Fibroblast of mammary gland (primary cell): ENCODE data around the gene GABARAP.
A peak's percentile ranks its signal among the peaks of the same experiment; 100 is the strongest.

Experiments
- DNase-seq: peaks from one replicate; pipeline ENCODE4 v3.0.0-alpha.2; 2010; ENCODE audit warnings: low read depth
- H3K4me3 ChIP-seq: 2 replicates; pipeline ENCODE4 v1.5.1; 2011; ENCODE audit warnings: low read depth, mild to moderate bottlenecking, low read length, moderate library complexity; ENCODE audit not compliant: control insufficient read depth
- TF ChIP-seq, protein P1 (sequence below): conservative IDR thresholded peaks from 2 replicates; pipeline ENCODE4 v1.5.1; 2011; ENCODE audit warnings: low read depth, low read length, inconsistent platforms; ENCODE audit not compliant: control insufficient read depth, insufficient read depth

GABARAP gene

DNA sequence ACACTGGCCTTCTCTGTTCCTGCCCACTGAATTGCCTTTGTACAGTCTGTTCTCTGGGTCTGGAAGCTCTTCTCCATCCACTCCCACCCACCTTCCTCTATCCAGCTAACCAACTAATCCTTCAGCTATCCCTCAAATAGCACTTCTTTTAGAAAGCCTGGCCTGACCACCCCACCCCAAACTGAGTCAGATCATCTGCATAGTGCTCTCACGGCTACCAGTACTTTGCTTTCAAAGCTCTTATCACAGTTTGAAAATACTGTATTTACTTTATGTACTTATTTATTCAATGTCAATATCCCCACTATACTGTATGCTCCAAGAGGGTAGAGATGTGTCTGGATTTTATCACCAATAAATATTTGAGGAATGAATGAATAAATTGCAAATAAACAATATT, 24.5 kb upstream of the GABARAP start:
- TF ChIP-seq, protein P1, sequence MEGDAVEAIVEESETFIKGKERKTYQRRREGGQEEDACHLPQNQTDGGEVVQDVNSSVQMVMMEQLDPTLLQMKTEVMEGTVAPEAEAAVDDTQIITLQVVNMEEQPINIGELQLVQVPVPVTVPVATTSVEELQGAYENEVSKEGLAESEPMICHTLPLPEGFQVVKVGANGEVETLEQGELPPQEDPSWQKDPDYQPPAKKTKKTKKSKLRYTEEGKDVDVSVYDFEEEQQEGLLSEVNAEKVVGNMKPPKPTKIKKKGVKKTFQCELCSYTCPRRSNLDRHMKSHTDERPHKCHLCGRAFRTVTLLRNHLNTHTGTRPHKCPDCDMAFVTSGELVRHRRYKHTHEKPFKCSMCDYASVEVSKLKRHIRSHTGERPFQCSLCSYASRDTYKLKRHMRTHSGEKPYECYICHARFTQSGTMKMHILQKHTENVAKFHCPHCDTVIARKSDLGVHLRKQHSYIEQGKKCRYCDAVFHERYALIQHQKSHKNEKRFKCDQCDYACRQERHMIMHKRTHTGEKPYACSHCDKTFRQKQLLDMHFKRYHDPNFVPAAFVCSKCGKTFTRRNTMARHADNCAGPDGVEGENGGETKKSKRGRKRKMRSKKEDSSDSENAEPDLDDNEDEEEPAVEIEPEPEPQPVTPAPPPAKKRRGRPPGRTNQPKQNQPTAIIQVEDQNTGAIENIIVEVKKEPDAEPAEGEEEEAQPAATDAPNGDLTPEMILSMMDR = no peak
- no peak overlapping the region for H3K4me3 ChIP-seq
- peak; percentile 33 for DNase-seq

DNA sequence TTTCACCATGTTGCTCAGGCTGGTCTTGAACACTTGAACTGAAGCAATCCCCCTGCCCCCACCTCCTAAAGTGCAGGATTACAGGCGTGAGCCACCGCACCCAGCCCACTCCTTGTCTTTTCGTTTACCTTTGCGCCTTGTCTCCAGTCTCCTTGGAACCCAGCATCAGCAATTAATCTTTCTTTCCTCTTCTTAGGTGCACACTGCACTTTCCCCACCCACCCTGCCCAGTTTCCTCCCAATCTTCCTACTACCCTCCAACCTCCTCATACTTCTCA, 21.5 kb upstream of the GABARAP start:
- DNase-seq = no peak
- no peak overlapping the region for H3K4me3 ChIP-seq
- TF ChIP-seq, protein P1 = no peak

DNA sequence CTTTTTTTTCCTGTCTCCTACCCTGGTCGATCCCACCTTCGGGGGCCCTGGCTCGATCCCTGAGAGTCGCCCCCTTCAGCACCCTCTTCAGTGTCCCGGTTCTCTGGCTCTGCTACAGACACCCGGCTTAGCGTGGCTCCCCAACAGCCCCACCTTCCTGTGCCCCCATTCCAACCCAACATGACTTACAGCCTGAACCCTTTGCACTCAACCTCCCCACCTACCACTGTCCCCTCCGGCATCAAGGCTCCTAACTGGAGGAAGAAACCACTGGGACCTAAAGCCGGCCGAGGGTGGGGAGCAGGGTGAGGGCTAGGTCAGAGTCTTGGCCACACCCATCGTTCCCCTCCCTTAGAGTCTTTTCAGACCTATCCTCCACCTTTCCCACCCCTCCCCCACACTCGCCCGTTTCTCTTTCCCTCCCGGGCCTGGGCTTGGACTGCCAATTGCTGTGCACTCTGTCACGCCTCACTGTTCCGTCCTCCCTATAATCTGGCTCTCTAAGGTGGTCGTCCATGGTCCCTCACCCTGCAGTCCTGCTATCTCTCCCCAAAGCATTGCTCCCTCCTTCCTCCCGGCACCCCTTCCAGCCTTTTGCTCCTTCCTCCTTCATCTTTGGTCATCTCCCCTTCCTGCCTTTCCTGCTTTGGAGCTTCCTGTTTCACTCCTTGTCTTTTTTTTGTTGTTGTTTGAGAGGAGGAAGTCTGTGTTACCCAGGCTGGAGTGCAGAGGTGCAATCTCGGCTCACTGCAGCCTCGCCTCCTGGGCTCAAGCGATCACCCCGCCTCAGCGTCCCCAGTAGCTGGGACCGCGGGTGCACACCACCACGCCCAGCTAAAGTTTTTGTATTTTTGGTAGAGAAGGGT, 20.9 kb upstream of the GABARAP start:
- no peak for DNase-seq
- no peak overlapping the region for H3K4me3 ChIP-seq
- TF ChIP-seq, protein P1 = no peak

DNA sequence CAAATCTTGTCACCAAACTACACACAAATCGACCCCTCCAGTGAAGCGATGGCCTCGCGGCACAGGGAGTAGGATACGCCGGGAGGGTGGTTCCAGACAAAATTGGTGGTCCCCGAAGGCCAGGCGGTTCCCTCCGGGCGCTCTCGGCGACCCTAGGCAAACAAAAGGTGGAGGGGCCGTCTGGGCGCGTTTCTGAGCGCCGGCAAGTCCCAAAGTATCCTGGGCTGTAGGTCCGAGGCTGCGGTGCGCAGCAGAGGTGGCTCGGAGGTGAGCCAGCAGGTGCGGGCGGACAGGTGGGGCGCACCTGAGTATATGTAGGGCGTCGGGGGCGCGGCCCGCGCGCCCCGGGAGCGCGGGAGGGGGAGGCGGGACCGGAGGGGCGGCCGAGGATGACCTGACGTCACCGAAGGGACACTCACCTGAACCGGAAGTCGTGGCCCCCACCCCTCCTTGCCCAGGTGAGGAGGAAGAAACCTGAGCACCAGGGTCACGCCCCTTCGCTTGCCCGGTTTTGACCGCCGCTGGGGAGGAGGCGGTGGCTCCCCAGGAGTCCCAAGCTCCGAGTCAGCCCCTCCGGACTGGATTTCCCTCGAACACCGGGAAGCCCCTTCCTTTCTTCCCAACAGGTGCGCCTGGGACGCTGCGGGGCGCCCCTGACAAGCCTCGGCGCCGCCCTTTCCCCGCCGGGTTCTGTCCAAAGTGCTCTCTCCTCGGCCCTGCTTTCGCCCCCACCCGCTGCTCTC, 20.1 kb upstream of the GABARAP start, which contains the start of gene CLDN7:
Gene CLDN7 (minus strand): TSS at position 287 of the 743 bp plus-strand sequence. CDS start 435 bp downstream, outside the sequence.
- H3K4me3 ChIP-seq = peak within 1 kb of the TSS; percentile 32
- TF ChIP-seq, protein P1 = no peak
- no peak for DNase-seq

DNA sequence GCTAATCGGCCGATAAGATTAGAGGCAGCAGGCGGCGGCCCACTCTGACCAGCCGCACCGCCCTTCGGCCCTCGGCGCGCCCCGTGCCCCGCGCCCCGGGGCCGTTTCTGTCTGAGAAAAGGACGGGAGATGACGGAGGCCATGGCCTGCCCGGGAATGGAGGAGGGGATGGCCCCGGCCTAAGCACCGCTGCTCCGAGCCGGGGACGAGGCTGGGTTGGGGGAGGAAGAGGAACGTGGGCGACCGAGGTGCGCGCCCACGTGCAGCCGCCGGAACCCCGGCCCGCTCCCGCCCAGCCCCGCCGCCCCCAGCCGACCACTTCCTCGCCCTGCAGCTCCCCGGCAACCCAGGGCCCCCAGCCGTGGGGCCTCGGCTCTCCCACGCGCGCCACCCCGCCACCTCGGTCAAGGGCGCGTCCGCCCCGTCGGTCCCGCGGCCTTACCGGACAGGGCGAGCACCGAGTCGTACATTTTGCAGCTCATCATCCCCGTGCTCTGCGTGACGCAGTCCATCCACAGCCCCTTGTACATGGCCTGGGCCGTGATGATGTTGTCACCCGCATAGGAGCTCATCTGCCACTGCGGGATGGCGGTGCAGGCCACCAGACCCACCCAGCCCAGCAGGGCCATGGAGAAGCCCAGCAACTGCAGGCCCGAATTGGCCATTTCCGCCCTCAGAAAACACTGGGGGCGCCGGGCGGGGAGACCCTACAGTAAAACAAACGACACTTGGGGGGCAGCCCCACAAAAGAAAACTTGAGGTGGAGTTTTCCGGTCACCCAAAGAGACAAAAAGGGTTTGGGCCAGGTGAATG, 19.3 kb upstream of the GABARAP start:
- TF ChIP-seq, protein P1 = no peak
- peak overlapping the region; percentile 32 for H3K4me3 ChIP-seq
- DNase-seq = no peak

DNA sequence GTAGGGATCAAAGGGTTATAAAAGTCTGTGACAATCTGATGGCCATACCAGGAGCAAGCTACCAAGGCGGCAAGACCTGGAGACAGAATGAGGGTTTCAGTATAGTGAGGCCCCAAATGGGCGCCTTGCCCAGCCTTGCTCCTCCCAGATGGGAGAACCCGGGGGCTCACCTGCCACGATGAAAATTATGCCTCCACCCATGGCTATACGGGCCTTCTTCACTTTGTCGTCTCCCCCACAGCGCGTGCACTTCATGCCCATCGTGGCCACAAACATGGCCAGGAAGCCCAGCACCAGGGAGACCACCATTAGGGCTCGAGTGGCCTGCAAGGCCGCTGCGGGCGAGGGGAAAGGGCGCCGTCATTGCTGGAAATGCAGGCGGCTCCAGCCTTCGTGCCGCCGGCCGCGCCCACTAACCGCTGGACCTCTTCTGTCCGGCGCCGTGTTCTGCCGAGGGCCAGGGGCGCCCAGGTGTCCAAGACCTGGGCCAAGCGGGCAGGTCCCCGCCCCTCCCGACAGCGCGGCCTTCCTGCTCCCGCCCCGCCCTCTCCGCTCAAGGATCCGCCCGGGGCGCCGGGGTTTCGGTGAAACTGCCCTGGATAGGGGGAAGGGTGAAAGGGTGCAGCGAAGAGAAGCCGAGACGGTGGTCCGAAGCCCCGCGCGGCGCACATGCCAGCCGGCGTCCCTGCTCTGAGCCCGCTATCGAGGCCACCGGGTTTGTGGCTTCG, 18.6 kb upstream of the GABARAP start:
- H3K4me3 ChIP-seq = peak overlapping the region; percentile 32
- DNase-seq = no peak
- TF ChIP-seq, protein P1 = no peak
